ENCODE results near the gene EGF.
"Not testable (repeated sequence)": the region's sequence is repeated elsewhere in the genome, so short reads cannot be mapped to it uniquely, and the experiment has no call there.

Gene EGF

DNA sequence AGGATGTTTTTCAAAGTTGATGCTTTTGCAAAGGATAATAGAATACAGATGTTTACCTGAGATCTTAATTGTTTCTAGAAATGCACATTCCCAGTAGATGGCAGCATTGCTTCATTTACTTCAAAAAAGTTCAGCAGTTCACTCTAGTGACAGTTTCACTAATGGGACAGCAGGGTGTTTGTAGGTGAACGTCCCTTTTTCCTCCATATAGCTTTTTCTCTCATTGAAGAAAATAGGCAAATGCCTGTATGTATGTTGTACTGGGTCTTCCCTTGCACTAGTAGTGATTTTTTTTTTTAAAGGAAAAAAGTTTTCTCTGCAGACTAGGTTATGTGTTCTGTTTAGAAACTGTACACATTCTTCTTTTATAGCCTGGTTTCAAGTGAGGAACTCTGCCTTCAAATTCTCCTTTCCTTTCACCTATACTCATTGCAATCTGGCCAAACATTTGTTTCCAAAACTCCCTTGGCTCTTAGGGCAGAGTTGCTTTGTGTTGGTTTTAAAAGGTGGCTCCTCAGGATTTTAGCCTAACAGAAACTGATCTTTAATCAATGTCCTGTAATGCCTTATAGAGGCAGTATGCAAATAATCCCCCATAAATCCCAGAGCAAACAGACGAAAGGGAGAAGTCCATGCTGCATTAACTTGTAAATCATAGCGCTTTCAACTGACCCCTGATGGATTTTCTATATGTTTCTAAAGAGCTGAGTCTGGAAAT is 86.3 kb downstream of the EGF start:
- DNase-seq: peak; percentile 4

DNA sequence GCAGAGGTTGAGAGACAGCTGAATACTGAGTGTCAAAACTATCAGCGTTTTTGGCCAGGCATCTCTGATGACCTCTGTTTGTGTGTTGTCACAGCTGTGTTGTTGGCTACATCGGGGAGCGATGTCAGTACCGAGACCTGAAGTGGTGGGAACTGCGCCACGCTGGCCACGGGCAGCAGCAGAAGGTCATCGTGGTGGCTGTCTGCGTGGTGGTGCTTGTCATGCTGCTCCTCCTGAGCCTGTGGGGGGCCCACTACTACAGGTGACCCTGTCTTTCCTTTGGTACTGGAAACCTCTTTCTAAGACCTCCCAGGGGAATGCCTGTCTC is 86.9 kb downstream of the EGF start:
- DNase-seq: no peak

DNA sequence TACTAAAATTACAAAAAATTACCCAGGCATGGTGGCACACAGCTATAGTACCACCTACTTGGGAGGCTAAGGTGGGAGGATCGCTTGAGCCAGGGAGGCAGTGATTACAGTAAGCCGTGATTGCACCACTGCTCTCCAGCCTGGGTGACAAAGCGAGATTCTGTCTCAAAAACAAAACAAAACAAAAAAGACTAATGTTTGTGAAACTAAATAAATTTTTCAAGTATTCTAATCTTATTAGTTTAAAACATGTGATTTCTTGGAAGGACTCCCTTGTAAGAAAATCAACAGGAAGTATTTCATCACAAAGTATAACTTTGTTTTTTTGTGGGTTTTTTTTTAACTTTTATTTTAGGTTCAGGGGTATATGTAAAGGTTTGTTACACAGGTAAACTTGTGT is 89.6 kb downstream of the EGF start:
- no peak for DNase-seq

DNA sequence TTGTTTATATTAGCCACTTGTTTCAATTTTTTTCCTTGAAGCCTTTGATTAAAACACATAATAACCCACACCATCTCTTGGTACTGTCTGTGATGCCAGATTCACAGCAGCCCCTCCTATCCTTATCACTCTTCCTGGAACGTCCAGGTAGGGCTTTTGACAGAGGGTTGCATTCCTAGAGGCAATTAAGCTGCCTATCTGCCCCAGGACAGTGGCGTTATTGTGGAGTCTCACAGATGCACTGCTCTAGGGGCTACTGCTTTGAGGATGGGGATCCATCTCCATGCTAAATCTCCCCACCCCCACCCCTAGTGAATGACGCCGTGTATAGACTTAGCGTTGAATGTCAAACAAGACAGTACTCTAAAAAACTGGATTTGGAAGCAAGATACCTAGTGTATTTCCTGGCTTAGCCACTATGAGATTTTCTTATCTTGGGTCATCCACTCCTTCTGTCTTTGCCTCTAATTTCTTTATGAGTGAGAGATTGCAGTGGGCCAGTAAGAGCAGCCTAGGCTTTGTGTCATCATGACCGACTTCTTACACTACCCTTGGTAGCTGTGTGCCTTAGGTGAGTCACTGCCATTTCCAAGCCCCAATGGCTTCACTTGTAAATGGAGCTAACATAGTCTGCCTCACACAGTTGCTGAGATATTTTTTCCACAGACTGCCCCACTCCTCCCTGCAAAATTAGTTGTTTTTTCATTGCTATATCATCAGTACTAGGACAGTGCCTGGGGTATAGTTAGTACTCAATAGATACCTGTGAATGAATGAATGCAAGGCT is 90.9 kb downstream of the EGF start:
- DNase-seq: no peak

DNA sequence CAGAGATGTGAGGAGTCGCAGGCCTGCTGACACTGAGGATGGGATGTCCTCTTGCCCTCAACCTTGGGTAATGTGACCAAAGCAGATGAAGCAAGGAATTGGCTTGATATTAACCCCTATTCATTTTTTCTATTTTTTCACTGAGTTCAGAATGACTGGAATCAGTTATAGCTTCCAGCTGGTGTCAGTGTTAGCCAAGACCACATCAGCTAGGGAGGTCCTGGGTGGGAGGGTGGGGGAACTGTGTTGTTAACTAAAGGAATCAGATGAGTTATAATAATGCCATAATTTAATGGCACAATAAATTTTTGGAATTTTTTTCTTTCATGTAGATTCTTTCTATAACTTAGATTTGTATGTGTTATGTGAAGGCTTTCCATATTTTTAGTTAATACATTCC is 91.9 kb downstream of the EGF start:
- no peak for DNase-seq

DNA sequence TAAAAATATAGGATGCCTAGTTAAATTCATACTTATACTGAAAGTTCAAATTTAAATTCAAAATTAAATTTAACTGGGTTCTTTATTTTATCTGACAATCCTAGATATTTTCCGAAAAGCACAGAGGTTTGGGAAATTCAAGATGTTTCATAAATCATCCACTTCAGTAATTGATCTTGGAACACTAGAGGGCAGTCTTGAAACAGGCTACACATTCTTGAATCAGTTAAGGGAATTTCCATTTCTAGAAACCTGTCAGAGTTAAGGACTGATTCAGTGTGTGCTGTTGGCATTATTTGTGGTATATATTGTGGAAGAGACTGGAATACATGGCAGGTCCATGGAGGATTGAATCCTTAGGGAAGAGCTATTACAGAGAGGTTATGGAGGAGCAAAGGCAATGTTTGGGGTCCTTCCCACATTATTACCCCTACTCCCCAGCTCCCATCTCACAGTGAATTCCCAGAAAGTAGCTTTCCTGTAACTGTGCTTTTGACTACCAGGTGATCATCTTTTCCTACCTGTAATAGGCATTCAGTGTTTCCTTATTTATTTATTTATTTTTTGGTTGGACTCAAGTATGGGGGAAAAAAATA is 92.9 kb downstream of the EGF start:
- no peak for DNase-seq

DNA sequence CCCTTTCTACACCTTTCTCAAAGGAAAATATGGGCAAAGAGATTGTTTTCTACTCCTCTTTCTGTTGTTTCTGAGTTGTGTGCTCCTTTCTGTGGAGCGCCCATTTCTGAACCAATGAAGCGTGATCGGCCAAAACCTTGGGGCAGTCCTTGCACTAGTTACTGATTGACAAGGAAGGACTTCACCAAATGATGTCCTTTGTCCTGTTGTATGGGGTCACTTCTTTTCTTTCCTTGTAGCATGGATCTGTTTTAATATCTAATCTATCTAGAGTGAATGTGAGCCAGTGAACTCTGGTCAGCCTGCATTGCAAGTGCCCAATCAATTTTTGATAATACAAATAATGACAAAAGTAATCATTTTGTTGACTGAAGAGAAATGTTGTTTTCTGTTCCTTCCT is 94.5 kb downstream of the EGF start:
- no peak for DNase-seq

DNA sequence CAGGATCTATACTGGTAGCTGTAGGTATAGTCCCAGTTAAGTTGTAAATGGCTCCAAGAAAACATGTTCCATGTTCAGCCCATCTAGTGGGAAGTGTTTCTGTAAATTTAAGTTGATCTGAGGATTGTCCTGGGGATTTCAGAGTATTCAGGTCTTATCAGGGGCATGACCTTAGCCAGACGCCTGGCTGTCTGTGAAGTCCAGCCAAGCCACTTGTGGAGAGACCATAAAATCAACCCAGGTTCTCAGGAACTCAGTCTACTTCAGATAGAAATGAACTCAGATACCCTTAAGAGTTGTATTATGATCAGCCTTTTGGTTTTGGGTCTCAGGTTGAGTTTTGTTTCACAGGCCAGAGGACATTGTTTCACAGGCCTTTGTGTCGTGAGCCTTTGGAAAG is 95.9 kb downstream of the EGF start:
- no peak for DNase-seq

DNA sequence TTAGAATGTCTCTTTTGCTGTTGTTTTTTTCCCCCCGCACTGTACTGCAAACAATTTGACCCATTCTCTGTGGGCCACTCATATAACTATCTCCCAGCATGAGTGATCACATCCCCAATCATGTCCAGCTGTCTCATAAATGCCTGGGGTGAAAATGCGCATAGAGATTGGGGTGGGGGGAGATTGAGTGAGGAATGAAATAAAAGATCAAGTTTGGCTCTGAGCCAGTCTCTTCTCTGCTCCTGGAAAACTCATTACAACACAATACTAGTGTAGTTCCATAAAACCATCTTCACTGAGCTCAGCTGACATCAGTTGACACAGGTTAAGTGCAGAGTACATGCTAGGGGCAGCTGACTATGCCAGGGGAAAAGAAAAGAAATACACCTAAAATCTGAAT is 96.9 kb downstream of the EGF start:
- DNase-seq: no peak

DNA sequence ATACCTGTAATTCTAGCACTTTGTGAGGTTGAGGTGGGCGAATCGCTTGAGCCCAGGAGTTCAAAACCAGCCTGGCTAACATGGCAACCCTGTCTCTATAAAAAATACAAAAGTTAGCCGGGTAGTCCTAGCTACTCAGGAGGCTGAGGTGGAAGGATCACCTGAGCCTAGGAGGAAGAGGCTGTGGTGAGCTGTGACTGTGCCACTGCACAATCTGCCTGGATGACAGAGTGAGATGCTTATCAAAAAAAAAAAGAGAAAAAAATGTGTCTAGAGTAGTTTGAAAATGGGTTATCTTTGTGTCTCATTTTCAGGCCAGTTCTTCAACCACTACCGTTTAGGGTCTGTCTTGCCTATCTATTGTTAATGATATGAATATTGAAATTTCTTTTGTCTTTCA is 98.1 kb downstream of the EGF start:
- DNase-seq: no peak

DNA sequence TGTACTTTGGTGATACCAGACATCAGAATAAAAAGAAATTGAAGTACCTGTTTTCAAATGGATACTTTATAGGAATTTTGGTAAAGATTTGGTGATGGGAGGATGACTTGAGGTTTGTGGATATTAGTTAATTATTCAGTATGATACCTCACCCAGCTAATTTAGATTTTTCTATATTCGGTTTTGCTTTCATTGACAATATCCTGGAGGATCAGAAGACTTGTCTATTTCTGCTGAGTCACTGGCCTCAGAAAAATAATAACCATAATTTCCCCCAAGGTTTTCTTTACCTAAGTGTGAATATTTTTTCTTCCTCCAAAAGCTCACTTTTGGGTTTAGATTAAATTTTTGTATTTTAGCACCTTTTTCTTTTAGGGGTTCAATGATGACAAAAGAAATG is 100.2 kb downstream of the EGF start:
- no peak for DNase-seq

DNA sequence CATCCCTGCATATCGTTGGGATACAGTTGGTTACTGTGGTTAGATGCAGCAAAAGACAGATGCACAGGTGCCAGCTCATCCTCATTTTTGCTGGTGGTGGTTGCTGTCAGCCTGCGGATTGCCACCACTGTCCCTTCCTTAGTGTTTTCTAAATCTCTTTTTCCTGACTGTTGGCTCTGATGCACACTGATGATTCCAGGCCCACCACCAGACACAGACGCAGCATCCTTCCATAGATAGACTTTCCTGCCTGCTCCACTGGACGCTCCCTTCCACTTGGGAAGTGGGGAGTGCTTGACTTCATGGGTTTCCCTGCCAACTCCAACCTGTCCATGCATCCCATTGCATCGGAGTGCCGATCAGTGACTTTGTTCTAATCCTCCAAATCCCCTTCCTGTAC is 101.5 kb downstream of the EGF start:
- no peak for DNase-seq

DNA sequence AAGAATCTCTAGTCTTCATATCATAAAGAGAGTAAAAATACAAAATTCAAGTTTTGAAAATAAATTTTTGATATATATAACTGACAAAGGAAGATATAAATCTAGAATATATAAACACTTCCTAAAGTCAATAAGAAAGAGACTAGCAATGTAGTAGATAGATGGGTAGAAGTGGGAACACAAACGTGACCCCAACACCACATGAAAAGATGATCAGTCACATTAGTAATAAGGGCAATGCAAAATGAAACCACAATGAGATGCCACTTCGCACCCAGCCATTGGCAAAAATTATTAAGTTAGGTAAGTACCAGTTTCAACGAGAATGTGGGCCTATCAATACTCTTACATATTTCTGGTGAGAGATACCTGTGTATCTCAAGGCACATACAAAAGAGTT is 106.5 kb downstream of the EGF start:
- no peak for DNase-seq

DNA sequence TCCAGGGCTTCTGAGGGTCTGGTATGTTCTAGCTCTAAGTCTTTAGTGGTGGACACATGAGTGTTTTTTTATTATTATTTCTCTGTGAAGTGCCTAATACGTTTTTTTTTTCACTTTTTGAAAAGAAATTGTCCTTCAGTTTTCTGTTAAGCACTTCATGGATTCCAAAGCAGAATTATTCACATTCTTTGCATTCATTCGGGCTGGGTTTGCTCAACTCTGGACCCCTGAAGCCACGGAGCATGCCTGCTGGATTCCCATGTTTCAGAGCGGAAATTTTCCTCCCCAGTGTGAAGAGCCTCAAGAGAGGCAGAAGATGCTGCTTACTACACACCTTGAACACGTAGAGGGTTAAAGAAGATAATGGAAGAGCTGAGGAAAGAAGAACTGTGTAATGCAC is 107.5 kb downstream of the EGF start:
- no peak for DNase-seq

DNA sequence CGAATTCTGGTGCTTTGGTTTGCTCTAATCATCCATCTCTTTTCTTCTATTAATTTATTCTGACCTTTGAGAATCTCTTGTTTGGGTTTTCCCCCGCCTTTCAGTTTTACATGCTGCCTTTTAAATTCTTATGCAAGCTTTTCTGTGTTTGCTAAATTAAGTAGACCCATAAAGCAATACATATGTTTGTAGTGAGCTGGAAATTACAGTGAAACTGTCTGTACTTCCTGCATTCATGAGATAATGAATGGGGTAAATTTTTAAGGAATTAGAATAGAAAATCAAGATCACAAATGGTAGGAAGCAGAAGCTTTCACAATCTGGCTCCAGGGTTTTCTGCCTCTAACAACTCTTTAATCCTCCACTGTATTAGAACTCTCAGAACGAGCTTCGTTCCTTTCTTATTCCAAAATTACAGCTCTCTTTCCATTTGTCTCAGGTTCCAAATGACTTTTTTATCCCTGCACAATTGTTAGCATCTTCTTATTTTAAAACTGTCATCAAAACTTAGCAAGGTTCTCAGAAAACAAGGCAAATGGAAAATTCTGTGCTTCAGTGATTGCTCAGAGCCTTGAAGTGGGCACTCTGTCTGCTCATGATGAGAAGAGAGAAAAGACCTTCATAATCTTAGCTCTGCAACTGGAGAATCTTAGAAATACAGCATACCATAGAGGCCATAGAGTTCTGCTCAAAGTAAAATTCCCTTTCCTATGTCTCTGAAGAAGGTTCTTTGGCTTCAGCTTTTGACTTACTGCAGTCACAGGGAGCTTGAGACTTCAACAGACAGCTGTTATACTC is 108.2 kb downstream of the EGF start:
- DNase-seq: no peak

DNA sequence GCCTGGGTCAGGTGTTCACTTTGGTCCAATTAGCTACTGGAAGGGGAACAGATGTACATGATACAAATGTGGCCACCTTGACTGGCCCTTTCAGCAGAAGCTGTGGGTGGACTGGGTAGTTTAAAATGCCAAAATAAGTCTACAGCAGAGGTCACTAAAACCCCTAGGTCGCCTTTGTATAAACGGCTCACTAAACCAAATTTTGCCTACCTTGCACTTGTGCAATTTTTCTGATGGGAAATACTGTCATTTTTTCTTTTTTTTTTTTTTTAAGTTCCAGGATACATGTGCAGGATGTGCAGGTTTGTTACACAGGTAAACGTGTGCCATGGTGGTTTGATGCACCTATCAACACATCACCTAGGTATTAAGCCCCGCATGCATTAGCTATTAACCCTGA is 109.8 kb downstream of the EGF start:
- DNase-seq: no peak

DNA sequence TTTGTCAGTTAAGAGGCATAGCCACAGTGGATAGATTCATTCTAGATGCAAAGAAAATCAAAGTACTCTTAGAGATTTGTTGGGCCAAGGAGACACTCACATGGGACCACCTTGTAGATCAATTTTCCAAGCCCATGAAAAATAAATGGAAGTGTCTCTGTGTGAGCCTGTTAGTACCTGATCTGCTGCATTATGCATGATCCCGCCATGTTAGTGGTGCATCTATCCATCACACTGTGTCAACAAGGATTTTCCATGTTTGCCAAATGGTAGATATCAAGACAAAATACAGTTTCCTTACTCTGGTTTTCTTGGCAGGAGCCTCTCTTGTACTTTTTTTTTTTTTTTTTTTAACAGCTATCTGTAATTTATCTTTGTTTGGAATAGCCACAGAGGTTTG is 112.4 kb downstream of the EGF start:
- no peak for DNase-seq

DNA sequence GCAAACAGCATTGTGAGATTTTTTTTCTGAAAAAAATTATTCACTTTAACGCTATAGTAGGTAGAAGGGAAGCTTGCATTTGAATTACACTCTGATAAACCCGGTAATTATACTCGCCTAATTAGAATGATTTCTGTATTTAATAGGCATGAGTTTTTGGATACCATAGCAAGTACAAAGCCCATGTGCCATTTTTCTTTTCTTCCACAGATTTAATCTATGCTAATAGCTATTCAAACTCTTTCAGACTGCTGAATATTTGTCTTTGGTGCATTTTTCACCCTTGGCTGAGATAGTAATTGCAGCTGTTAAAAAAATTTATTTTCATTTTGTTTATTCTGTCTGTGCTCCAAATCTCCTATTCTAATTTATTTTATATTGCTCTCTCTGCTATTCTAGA is 113.0 kb downstream of the EGF start:
- DNase-seq: no peak

DNA sequence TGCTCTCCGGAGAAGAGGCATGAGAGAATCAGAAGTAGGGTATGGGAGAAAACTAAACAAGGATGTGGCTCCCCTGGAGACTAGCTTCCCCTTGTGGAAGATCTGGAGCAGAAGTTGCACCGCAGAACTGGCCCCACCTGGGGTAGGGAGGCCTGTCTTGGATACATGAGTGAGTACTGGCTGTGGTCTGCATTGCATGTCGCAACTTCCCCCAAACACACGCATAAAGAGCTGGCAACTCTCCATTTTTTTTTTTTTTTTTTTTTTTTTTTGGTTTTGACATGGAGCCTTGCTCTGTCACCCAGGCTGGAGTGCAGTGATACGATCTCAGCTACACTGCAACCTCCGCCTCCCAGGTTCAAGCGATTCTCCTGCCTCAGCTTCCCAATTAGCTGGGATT is 119.9 kb downstream of the EGF start:
- no peak for DNase-seq

DNA sequence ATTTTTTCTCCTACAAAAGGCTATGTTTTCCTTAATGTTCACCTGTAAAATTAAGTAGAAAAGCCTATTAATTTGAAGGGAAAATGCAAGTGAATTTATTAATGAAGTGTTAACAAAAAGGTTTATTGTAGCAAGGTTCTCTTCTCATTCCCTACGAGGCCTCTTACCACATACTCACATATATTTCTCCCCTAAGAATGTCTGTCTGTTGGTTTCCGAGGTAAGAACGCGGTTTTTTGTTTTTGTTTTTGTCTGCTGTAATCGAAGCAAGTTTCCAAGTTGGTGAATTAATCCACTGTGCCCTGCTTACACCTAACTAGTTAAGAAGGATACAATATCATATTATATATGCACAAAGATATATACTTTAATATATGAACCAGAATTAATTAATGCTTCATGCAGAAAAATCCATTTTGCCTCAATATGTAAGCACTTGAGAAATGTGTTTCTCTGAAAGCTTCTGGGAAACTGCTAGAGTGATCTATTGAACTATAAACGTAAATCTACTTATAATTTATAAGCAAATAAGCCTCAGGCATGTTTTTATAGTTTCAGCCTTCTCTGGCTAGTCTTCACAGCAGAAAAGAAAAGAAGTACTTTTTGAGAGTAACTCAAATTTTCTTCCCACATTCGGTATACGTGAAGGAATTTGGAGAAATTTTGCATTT is 120.8 kb downstream of the EGF start:
- no peak for DNase-seq

DNA sequence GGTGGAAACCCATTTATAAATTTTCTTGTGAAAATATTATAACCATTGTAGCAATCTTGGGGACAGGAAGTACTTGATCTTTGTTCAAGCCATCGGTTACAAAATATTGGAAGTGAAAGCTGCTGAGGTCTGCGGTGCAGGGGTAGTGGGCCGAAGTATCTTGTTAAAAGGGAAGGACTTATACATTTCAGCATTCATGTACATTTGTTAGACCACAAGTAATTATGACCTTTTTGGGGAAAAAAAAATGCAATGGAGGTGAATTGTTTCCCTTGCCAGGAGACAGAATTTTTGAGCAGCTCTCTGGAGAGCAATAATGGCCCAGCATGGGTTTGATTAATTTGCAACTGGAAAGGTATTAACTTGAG is 121.3 kb downstream of the EGF start:
- no peak for DNase-seq

DNA sequence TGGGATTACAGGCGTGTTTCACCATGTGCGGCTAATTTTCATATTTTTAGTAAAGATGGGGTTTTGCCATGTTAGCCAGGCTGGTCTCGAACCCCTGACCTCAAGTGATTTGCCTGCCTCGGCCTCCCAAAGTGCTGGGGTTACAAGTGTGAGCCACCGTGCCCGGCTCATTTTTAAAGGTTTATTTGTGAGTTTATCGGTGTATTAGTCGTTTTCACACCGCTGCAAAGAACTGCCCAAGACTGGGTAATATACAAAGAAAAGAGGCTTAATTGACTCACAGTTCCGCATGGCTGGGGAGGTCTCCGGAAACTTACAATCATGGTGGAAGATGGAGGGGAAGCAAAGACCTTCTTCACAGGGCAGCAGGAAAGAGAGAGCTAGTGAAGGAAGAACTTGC is 126.5 kb downstream of the EGF start:
- not testable (repeated sequence) for DNase-seq

DNA sequence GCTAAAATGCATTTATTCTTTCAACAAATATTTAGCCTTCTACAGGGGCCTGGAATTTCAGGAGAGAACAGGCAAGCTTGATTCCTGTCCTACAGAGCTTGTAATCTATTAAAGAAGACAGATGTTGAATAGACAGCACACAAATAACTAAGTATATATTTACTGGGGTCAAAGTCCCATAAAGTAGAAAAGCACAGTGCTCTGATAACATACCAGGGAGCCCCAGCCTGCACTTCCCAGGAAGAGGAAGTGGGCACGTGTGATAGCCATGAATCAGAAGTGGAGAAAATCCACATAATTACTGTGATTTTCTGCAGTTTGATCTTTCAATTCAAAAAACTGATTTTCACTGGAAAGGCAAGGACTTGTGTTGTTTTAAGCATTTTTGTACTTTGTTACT is 129.1 kb downstream of the EGF start:
- no peak for DNase-seq
